Nephron (organoid): ENCODE data around the gene PTPRG.

Source experiments
- H3K27ac Mint-ChIP-seq, 3 experiments: 2 replicates each; pipeline ENCODE4 v1.8.0; 2020; ENCODE audit warnings: mixed read lengths in 3 of 3, mild to moderate bottlenecking in 2 of 3, moderate library complexity in 1 of 3
- H3K27me3 Mint-ChIP-seq: 2 replicates; pipeline ENCODE4 v1.8.0; 2021; ENCODE audit warnings: low read depth, mild to moderate bottlenecking, moderate library complexity, mixed read lengths
- H3K36me3 Mint-ChIP-seq: 2 replicates; pipeline ENCODE4 v1.8.0; 2020; ENCODE audit warnings: low read depth, mixed read lengths
- H3K4me1 Mint-ChIP-seq: 2 replicates; pipeline ENCODE4 v1.8.0; 2020; ENCODE audit warnings: mixed read lengths
- H3K4me3 Mint-ChIP-seq, 3 experiments: 2 replicates each; pipeline ENCODE4 v1.8.0; 2020; ENCODE audit warnings: mild to moderate bottlenecking in 3 of 3, mixed read lengths in 3 of 3, moderate library complexity in 2 of 3
- H3K9me3 Mint-ChIP-seq: 2 replicates; pipeline ENCODE4 v1.8.0; 2020; ENCODE audit warnings: mixed read lengths
- CTCF ChIP-seq, 3 experiments: fragments of 200-600 bp; sonication (generic); IDR thresholded peaks; one replicate each; pipeline ENCODE4 v1.5.0; 2021; ENCODE audit warnings: antibody characterized with exemption in 3 of 3; ENCODE audit not compliant: unreplicated experiment in 3 of 3

PTPRG gene

GRCh38 chr3:61570813-61571212 lies 9.4 kb downstream of the PTPRG start:
- no peak for TF ChIP-seq CTCF (IDR thresholded peaks at IDR 0.05; ENCODE audit: unreplicated experiment in 3 of 3)
- Mint-ChIP-seq H3K4me3 (no peak overlapping the region), H3K27me3 (no peaks in the 10 kb centered on the region), H3K4me1 (peaks cover 31% of the 10 kb centered on the region), H3K9me3 (no peaks in the 10 kb centered on the region), H3K27ac (peak overlapping the region in 1 of 3 experiments; percentile 28), H3K36me3 (peaks cover 28% of the 10 kb centered on the region)

- H3K4me1 Mint-ChIP-seq: peaks cover 29% of the 10 kb centered on the region
- H3K9me3 Mint-ChIP-seq: no peaks in the 10 kb centered on the region
- H3K27ac Mint-ChIP-seq: no peak overlapping the region
- no peak overlapping the region for H3K4me3 Mint-ChIP-seq
- no peaks in the 10 kb centered on the region for H3K27me3 Mint-ChIP-seq
- peaks cover 28% of the 10 kb centered on the region for H3K36me3 Mint-ChIP-seq
- no peak for TF ChIP-seq CTCF (IDR thresholded peaks at IDR 0.05; ENCODE audit: unreplicated experiment in 3 of 3)
Observed at GRCh38 chr3:61571516-61572336, 10.4 kb downstream of the PTPRG start.

GRCh38 chr3:61572879-61573278 lies 11.5 kb downstream of the PTPRG start:
- TF ChIP-seq CTCF (IDR thresholded peaks at IDR 0.05; ENCODE audit: unreplicated experiment in 3 of 3): no peak
- no peaks in the 10 kb centered on the region for H3K27me3 Mint-ChIP-seq
- H3K4me1 Mint-ChIP-seq: peaks cover 29% of the 10 kb centered on the region
- no peak overlapping the region for H3K27ac Mint-ChIP-seq
- peaks cover 28% of the 10 kb centered on the region for H3K36me3 Mint-ChIP-seq
- H3K4me3 Mint-ChIP-seq: no peak overlapping the region
- no peaks in the 10 kb centered on the region for H3K9me3 Mint-ChIP-seq

GRCh38 chr3:61573441-61573840 lies 12.1 kb downstream of the PTPRG start:
- Mint-ChIP-seq H3K36me3 (peaks cover 28% of the 10 kb centered on the region), H3K4me1 (peaks cover 29% of the 10 kb centered on the region), H3K9me3 (no peaks in the 10 kb centered on the region)

GRCh38 chr3:61574854-61575253 lies 13.5 kb downstream of the PTPRG start:
- TF ChIP-seq CTCF (IDR thresholded peaks at IDR 0.05; ENCODE audit: unreplicated experiment in 3 of 3): no peak
- H3K27ac Mint-ChIP-seq: no peak overlapping the region
- peaks cover 18% of the 10 kb centered on the region for H3K4me1 Mint-ChIP-seq
- no peak overlapping the region for H3K4me3 Mint-ChIP-seq
- no peaks in the 10 kb centered on the region for H3K9me3 Mint-ChIP-seq
- no peaks in the 10 kb centered on the region for H3K27me3 Mint-ChIP-seq
- H3K36me3 Mint-ChIP-seq: peaks cover 33% of the 10 kb centered on the region

More at GRCh38 chr3:61573441-61573840, 12.1 kb downstream of the PTPRG start:
- Mint-ChIP-seq H3K4me3 (no peak overlapping the region), H3K27ac (no peak overlapping the region), H3K27me3 (no peaks in the 10 kb centered on the region)
- no peak for TF ChIP-seq CTCF (IDR thresholded peaks at IDR 0.05; ENCODE audit: unreplicated experiment in 3 of 3)

GRCh38 chr3:61575893-61576292 lies 14.5 kb downstream of the PTPRG start:
- Mint-ChIP-seq H3K27me3 (no peaks in the 10 kb centered on the region), H3K9me3 (no peaks in the 10 kb centered on the region), H3K27ac (no peak overlapping the region), H3K36me3 (peaks cover 33% of the 10 kb centered on the region), H3K4me3 (no peak overlapping the region), H3K4me1 (peaks cover 12% of the 10 kb centered on the region)
- TF ChIP-seq CTCF (IDR thresholded peaks at IDR 0.05; ENCODE audit: unreplicated experiment in 3 of 3): no peak
